ENCODE measurements around the gene MTAP.

Gene MTAP

DNA sequence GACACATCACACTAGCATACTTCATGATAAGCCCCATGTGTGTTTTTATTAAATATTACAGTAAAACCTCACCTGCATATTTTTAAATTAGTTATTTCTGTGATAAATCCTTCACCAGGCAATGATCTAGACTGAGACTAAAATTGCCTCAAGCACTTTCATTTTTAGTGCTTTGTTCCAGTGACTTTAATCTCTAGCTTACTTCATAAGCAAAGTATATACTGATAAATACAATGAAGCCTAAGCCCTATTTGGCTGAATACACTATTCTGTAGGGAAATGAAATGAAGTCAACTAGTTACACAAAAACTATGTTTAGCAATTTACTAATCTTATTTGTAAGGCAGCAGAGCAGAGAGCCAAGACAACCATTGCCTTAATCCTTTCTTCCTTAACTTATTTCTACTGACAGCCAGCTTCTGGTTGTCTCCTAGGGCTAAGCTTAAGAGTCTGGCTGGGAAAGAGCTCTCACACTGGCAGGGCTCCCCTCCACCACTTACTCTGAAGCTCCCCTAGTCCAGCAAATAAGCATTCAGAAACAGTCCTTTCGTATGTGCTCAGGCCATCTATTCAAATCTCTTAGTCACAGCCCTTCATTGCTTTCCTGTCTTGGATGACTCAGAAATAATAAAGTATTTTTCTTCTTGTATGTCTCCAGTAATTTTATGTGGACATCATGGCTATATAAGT is 31.4 kb upstream of the MTAP start:
- Histone ChIP-seq H3K9me3 (ENCODE audit: insufficient read depth, low read length) (no peaks in the 10 kb centered on the region), H3K27me3 (ENCODE audit: low read depth, low read length) (no peaks in the 10 kb centered on the region; the same call in 1 of the 2 replicates), H3K4me2 (ENCODE audit: low read length) (no peak overlapping the region), H3K4me3 (ENCODE audit: low read length) (no peak overlapping the region), H4K20me1 (ENCODE audit: insufficient read depth, low read length) (no peaks in the 10 kb centered on the region), H3K79me2 (ENCODE audit: low read length) (no peaks in the 10 kb centered on the region), H3K36me3 (replicated peaks; ENCODE audit: low read depth, low read length) (no peaks in the 10 kb centered on the region), H3K9ac (ENCODE audit: low read length) (no peak overlapping the region), H3K27ac (ENCODE audit: low read length) (no peak overlapping the region), H3K4me1 (ENCODE audit: low read length) (peaks cover 15% of the 10 kb centered on the region), H2AFZ (ENCODE audit: low read depth, low read length) (no peak overlapping the region)
- TF ChIP-seq EZH2phosphoT487 (IDR thresholded peaks at IDR 0.05; ENCODE audit: low read depth): no peak
- TF ChIP-seq, protein P1, sequence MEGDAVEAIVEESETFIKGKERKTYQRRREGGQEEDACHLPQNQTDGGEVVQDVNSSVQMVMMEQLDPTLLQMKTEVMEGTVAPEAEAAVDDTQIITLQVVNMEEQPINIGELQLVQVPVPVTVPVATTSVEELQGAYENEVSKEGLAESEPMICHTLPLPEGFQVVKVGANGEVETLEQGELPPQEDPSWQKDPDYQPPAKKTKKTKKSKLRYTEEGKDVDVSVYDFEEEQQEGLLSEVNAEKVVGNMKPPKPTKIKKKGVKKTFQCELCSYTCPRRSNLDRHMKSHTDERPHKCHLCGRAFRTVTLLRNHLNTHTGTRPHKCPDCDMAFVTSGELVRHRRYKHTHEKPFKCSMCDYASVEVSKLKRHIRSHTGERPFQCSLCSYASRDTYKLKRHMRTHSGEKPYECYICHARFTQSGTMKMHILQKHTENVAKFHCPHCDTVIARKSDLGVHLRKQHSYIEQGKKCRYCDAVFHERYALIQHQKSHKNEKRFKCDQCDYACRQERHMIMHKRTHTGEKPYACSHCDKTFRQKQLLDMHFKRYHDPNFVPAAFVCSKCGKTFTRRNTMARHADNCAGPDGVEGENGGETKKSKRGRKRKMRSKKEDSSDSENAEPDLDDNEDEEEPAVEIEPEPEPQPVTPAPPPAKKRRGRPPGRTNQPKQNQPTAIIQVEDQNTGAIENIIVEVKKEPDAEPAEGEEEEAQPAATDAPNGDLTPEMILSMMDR (IDR thresholded peaks at IDR 0.05; ENCODE audit: low read depth, low read length): no peak

DNA sequence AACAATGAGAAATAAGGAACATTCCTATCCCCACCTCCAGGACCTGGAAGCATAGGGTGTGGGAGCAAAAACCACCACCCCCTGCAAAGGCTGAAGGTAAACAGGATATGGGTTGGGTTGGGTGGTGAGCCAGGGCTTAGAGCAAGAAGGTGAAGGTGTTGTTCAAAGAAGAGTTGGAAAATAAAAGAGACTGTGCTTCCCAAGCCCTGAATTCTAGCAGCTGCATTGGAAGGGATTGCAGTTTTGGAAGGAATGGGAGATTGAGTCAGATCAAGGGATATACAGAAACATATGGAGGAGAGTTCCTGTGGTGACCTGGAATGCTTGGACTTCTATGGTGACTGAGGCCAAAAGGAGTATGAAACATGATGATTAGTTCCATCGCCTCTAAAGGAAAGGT is 24.7 kb upstream of the MTAP start:
- Histone ChIP-seq H4K20me1 (ENCODE audit: insufficient read depth, low read length) (no peaks in the 10 kb centered on the region), H3K79me2 (ENCODE audit: low read length) (no peaks in the 10 kb centered on the region), H3K9ac (ENCODE audit: low read length) (no peak overlapping the region), H2AFZ (ENCODE audit: low read depth, low read length) (no peak overlapping the region), H3K4me2 (ENCODE audit: low read length) (no peak overlapping the region), H3K27ac (ENCODE audit: low read length) (no peak overlapping the region), H3K4me3 (ENCODE audit: low read length) (no peak overlapping the region), H3K27me3 (ENCODE audit: low read depth, low read length) (0 out of 2 replicates have a peak, but pooled peaks cover 7% of the 10 kb centered on the region), H3K36me3 (replicated peaks; ENCODE audit: low read depth, low read length) (no peaks in the 10 kb centered on the region), H3K9me3 (ENCODE audit: insufficient read depth, low read length) (no peaks in the 10 kb centered on the region), H3K4me1 (ENCODE audit: low read length) (peaks cover 14% of the 10 kb centered on the region; the same call in 1 of the 2 replicates)
- TF ChIP-seq, protein P1 (IDR thresholded peaks at IDR 0.05; ENCODE audit: low read depth, low read length): no peak
- TF ChIP-seq EZH2phosphoT487 (IDR thresholded peaks at IDR 0.05; ENCODE audit: low read depth): no peak

DNA sequence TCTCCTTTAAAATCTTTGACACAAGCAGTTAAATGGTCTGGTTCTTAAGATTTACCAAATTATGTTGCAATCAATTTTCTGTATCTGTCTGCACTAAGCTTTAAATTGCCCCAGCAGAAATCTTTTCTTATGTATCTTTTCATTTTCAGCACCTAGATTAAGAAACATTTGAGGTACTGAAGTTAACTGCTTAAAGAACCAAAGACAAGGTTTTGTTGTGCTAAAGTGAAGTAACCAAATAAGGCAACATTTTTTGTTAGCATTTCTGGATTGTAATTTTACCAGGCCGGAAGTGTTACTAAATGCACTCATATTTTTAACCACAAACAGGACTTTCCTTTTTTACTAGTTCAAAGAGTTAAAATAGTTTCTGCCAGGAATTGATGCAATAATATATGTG is 24.1 kb upstream of the MTAP start:
- Histone ChIP-seq H4K20me1 (ENCODE audit: insufficient read depth, low read length) (no peaks in the 10 kb centered on the region), H2AFZ (ENCODE audit: low read depth, low read length) (no peak overlapping the region), H3K9ac (ENCODE audit: low read length) (no peak overlapping the region), H3K36me3 (replicated peaks; ENCODE audit: low read depth, low read length) (no peaks in the 10 kb centered on the region), H3K4me1 (ENCODE audit: low read length) (peaks cover 9% of the 10 kb centered on the region; the same call in 1 of the 2 replicates), H3K4me2 (ENCODE audit: low read length) (no peak overlapping the region), H3K27ac (ENCODE audit: low read length) (no peak overlapping the region), H3K9me3 (ENCODE audit: insufficient read depth, low read length) (no peaks in the 10 kb centered on the region), H3K79me2 (ENCODE audit: low read length) (no peaks in the 10 kb centered on the region), H3K4me3 (ENCODE audit: low read length) (no peak overlapping the region), H3K27me3 (ENCODE audit: low read depth, low read length) (0 out of 2 replicates have a peak, but pooled peaks cover 7% of the 10 kb centered on the region)
- TF ChIP-seq, protein P1 (IDR thresholded peaks at IDR 0.05; ENCODE audit: low read depth, low read length): no peak
- no peak for TF ChIP-seq EZH2phosphoT487 (IDR thresholded peaks at IDR 0.05; ENCODE audit: low read depth)

- no peaks in the 10 kb centered on the region for H3K36me3 ChIP-seq (replicated peaks; ENCODE audit: low read depth, low read length)
- 0 out of 2 replicates have a peak, but pooled peaks cover 7% of the 10 kb centered on the region for H3K27me3 ChIP-seq (ENCODE audit: low read depth, low read length)
- H4K20me1 ChIP-seq (ENCODE audit: insufficient read depth, low read length): no peaks in the 10 kb centered on the region
- no peak overlapping the region for H2AFZ ChIP-seq (ENCODE audit: low read depth, low read length)
- no peaks in the 10 kb centered on the region for H3K9me3 ChIP-seq (ENCODE audit: insufficient read depth, low read length)
- H3K79me2 ChIP-seq (ENCODE audit: low read length): no peaks in the 10 kb centered on the region
- no peak overlapping the region for H3K4me3 ChIP-seq (ENCODE audit: low read length)
- H3K4me1 ChIP-seq (ENCODE audit: low read length): peaks cover 9% of the 10 kb centered on the region; the same call in 1 of the 2 replicates
- TF ChIP-seq, protein P1 (IDR thresholded peaks at IDR 0.05; ENCODE audit: low read depth, low read length): no peak
- no peak for TF ChIP-seq EZH2phosphoT487 (IDR thresholded peaks at IDR 0.05; ENCODE audit: low read depth)
- no peak overlapping the region for H3K9ac ChIP-seq (ENCODE audit: low read length)
- H3K27ac ChIP-seq (ENCODE audit: low read length): no peak overlapping the region
- no peak overlapping the region for H3K4me2 ChIP-seq (ENCODE audit: low read length)
Measured at GRCh38 chr9:21779397-21779796, 23.0 kb upstream of the MTAP start.
